BJ (cell line): ENCODE measurements around the gene S100B. TPM values are rescaled to one million over a fixed set of nuclear protein-coding genes. Genes with fewer than 3 reads are reported as not detected.
A peak's percentile ranks its signal among the peaks of the same experiment; 100 is the strongest.

Source experiments
- CTCF ChIA-PET: fragments of 350-600 bp; formaldehyde crosslinking; extraction: SDS; loops from one replicate; lab custom pipeline; 2021; ENCODE audit warnings: antibody characterized with exemption, inconsistent platforms; lab: Yijun Ruan, JAX
- POLR2A ChIA-PET: fragments of 300-600 bp; sonication (Branson Sonifier 250); formaldehyde crosslinking; extraction: SDS; loops from one replicate; lab custom pipeline; 2021; ENCODE audit warnings: antibody characterized with exemption; lab: Charles Lee
- DNase-seq: peaks from one replicate; pipeline ENCODE4 v3.0.0-alpha.2; 2011; ENCODE audit warnings: low read depth
- H3K27me3 ChIP-seq: 2 replicates; pipeline ENCODE4 v1.6.0; 2011; ENCODE audit warnings: low read length; ENCODE audit not compliant: control insufficient read depth, insufficient read depth
- H3K36me3 ChIP-seq: 2 replicates; pipeline ENCODE4 v1.5.1; 2011; ENCODE audit warnings: low read length; ENCODE audit not compliant: control insufficient read depth, insufficient read depth
- H3K4me3 ChIP-seq: 2 replicates; pipeline ENCODE4 v1.5.1; 2011; ENCODE audit warnings: low read depth, mild to moderate bottlenecking, control low read depth, low read length
- CTCF ChIP-seq: IDR thresholded peaks from 2 replicates; pipeline ENCODE4 v1.5.1; 2011; ENCODE audit warnings: low read depth, mild to moderate bottlenecking, control low read depth, inconsistent platforms, low read length, moderate library complexity; ENCODE audit not compliant: insufficient read depth
- polyA plus RNA-seq: library from polyadenylated mRNA; depleted of rRNA; stranded (reverse); fragments of >200 nt; gene quantifications from 2 replicates; pipeline ENCODE4 v1.2.3, GENCODE V29; 2011

Gene S100B
- polyA plus RNA-seq, 1 experiment: not detected

GRCh38 chr21:46639489-46640386 lies 34.9 kb upstream of the S100B start:
- peaks cover 18% of the 10 kb centered on the region for H3K36me3 ChIP-seq
- peak; percentile 40 for TF ChIP-seq CTCF
- CTCF ChIA-PET: interaction anchor here (0.6 to 1.5 kb wide), 6 partner anchors 8 to 1662 kb away, joined by 3 to 6 read pairs (median 3); no protein-coding TSS in a partner anchor
- no peak overlapping the region for H3K4me3 ChIP-seq
- no peak for DNase-seq
- H3K27me3 ChIP-seq: no peaks in the 10 kb centered on the region
- POLR2A ChIA-PET: no interaction called here

- no peak for DNase-seq
- ChIA-PET POLR2A (no interaction called here), CTCF (interaction anchor here (1.6 kb wide), 1 partner anchor 495 kb away, joined by 8 read pairs; no protein-coding TSS in a partner anchor)
- H3K36me3 ChIP-seq: peaks cover 10% of the 10 kb centered on the region
- no peaks in the 10 kb centered on the region for H3K27me3 ChIP-seq
- TF ChIP-seq CTCF: no peak
- H3K4me3 ChIP-seq: no peak overlapping the region
These were observed 33.3 kb upstream of the S100B start for GRCh38 chr21:46637952-46638746.

GRCh38 chr21:46636550-46637285 lies 31.8 kb upstream of the S100B start:
- Histone ChIP-seq H3K36me3 (peaks cover 4% of the 10 kb centered on the region), H3K27me3 (no peaks in the 10 kb centered on the region), H3K4me3 (peak overlapping the region; percentile 80)
- ChIA-PET POLR2A (no interaction called here), CTCF (interaction anchor here (1.1 to 2.1 kb wide), 5 partner anchors 10 to 494 kb away, joined by 3 to 8 read pairs (median 6); no protein-coding TSS in a partner anchor)
- no peak for DNase-seq
- no peak for TF ChIP-seq CTCF

- ChIA-PET CTCF (interaction anchor here (0.8 to 2.1 kb wide), 5 partner anchors 11 to 173 kb away, joined by 3 to 8 read pairs (median 4); no protein-coding TSS in a partner anchor), POLR2A (interaction anchor here (0.7 to 1.1 kb wide), 2 partner anchors 37 to 39 kb away, joined by 3 read pairs; no protein-coding TSS in a partner anchor)
- Histone ChIP-seq H3K36me3 (no peaks in the 10 kb centered on the region), H3K27me3 (no peaks in the 10 kb centered on the region), H3K4me3 (peak overlapping the region; percentile 80)
- no peak for TF ChIP-seq CTCF
- no peak for DNase-seq
These were observed 31.3 kb upstream of the S100B start for GRCh38 chr21:46636181-46636512.
